Caco-2 (cell line): ENCODE results near the gene MIA2. TPM values are rescaled to one million over a fixed set of nuclear protein-coding genes. Genes with fewer than 3 reads are reported as not detected.
A peak's percentile ranks its signal among the peaks of the same experiment; 100 is the strongest.

Source experiments
- BruUV-seq: library from RNA; stranded (reverse); fragments of 400-500 nt; replicated peaks from 2 replicates; lab custom pipeline; 2021; lab: Mats Ljungman, UMichigan
- CTCF ChIA-PET: fragments of 300-600 bp; sonication (Branson Sonifier 250); formaldehyde crosslinking; loops from one replicate; lab custom pipeline; 2022; ENCODE audit warnings: antibody characterized with exemption; lab: Charles Lee
- POLR2A ChIA-PET: fragments of 300-600 bp; sonication (Branson Sonifier 250); formaldehyde crosslinking; loops from one replicate; lab custom pipeline; 2022; ENCODE audit warnings: antibody characterized with exemption; lab: Charles Lee
- DNase-seq, 2 experiments: peaks; one replicate each; pipeline versions ENCODE4 v3.0.0 to v3.0.0-alpha.2; 2020 to 2022
- H3K27me3 ChIP-seq: replicated peaks from 2 replicates; pipeline ENCODE4 v1.6.0; 2011; ENCODE audit warnings: low read length; ENCODE audit not compliant: control insufficient read depth, insufficient read depth
- H3K36me3 ChIP-seq: 2 replicates; pipeline ENCODE4 v1.5.1; 2011; ENCODE audit warnings: low read length; ENCODE audit not compliant: control insufficient read depth, insufficient read depth
- H3K4me1 ChIP-seq: fragments of 250-450 bp; sonication (Bioruptor Pico); 2 replicates; pipeline ENCODE4 v1.5.1; 2020; ENCODE audit warnings: mild to moderate bottlenecking
- H3K4me3 ChIP-seq: 2 replicates; pipeline ENCODE4 v1.5.1; 2011; ENCODE audit warnings: low read depth, mild to moderate bottlenecking, control low read depth, low read length
- H3K9me3 ChIP-seq: fragments of 250-450 bp; sonication (Bioruptor Pico); 2 replicates; pipeline ENCODE4 v1.5.1; 2020; ENCODE audit warnings: mild to moderate bottlenecking, moderate library complexity
- H3K27ac Mint-ChIP-seq: one replicate; pipeline ENCODE4 v1.8.0; 2022; ENCODE audit warnings: mixed read lengths; ENCODE audit not compliant: unreplicated experiment
- H3K27me3 Mint-ChIP-seq: one replicate; pipeline ENCODE4 v1.8.0; 2022; ENCODE audit warnings: mixed read lengths; ENCODE audit not compliant: insufficient read depth, unreplicated experiment
- H3K36me3 Mint-ChIP-seq: one replicate; pipeline ENCODE4 v1.8.0; 2022; ENCODE audit warnings: mild to moderate bottlenecking, mixed read lengths; ENCODE audit not compliant: insufficient read depth, unreplicated experiment
- H3K4me1 Mint-ChIP-seq: one replicate; pipeline ENCODE4 v1.8.0; 2022; ENCODE audit warnings: low read depth, mixed read lengths; ENCODE audit not compliant: unreplicated experiment
- H3K4me3 Mint-ChIP-seq: one replicate; pipeline ENCODE4 v1.8.0; 2022; ENCODE audit warnings: mild to moderate bottlenecking, moderate library complexity, mixed read lengths; ENCODE audit not compliant: unreplicated experiment
- H3K9me3 Mint-ChIP-seq: one replicate; pipeline ENCODE4 v1.8.0; 2022; ENCODE audit warnings: mixed read lengths; ENCODE audit not compliant: unreplicated experiment
- CTCF ChIP-seq, 2 experiments: fragments of 200-600 bp in 1 of 2; IDR thresholded peaks; 1 replicate in 1 of 2; 2 replicates in 1 of 2; pipeline versions ENCODE4 v1.5.1 to v1.8.0; 2011 to 2022; ENCODE audit warnings: antibody characterized with exemption in 1 of 2, control low read depth in 1 of 2, inconsistent platforms in 1 of 2, low read depth in 1 of 2, low read length in 1 of 2, mild to moderate bottlenecking in 1 of 2, moderate library complexity in 1 of 2; ENCODE audit not compliant: insufficient read depth in 1 of 2, severe bottlenecking in 1 of 2, unreplicated experiment in 1 of 2
- intact Hi-C: fragments of 100-400 bp; cut with micrococcal nuclease; formaldehyde crosslinking; loops from one replicate; pipeline ENCODE4 v1.10.0; 2022; ENCODE audit not compliant: unreplicated experiment
- total RNA-seq: library from RNA; stranded (reverse); gene quantifications from 2 replicates; pipeline ENCODE4 v1.2.3, GENCODE V29; 2022

Gene MIA2
- total RNA-seq, 1 experiment from 2014 or later, result 71.5 TPM

GRCh38 chr14:39266525-39266870 is 32.8 kb downstream of the MIA2 start:
- H3K4me3 Mint-ChIP-seq, result peak overlapping the region; percentile 95
- DNase-seq, result peak; percentile 86 to 90

GRCh38 chr14:39266871-39267607 is 33.3 kb downstream of the MIA2 start:
- intact Hi-C loops, result loop anchor here (1.0 to 2.0 kb wide), 5 partner anchors 9 to 164 kb away; partner anchors contain the start of genes MIA2, PNN and SEC23A
- Histone ChIP-seq H3K9me3 (peaks cover 15% of the 10 kb centered on the region), H3K27me3 (no peaks in the 10 kb centered on the region), H3K4me1 (peaks cover 22% of the 10 kb centered on the region), H3K36me3 (no peaks in the 10 kb centered on the region), H3K4me3 (peak overlapping the region; percentile 57)
- H3K27ac Mint-ChIP-seq, result peak overlapping the region; percentile 98
- peaks cover 13% of the 10 kb centered on the region for H3K4me1 Mint-ChIP-seq
- no peak for TF ChIP-seq CTCF (IDR thresholded peaks at IDR 0.05; ENCODE audit: insufficient read depth in 1 of 2, low read depth in 1 of 2, low read length in 1 of 2, severe bottlenecking in 1 of 2, unreplicated experiment in 1 of 2)
- ChIA-PET CTCF (no interaction called here), POLR2A (interaction anchor here (1.0 to 1.7 kb wide), 5 partner anchors 16 to 164 kb away, joined by 3 to 7 read pairs (median 6); partner anchors contain the start of genes PNN, SEC23A and TRAPPC6B)
- peaks cover 10% of the 10 kb centered on the region for H3K9me3 Mint-ChIP-seq
- no peaks in the 10 kb centered on the region for H3K27me3 Mint-ChIP-seq
- peak overlapping the region; percentile 95 for H3K4me3 Mint-ChIP-seq
- peaks cover 23% of the 10 kb centered on the region for H3K36me3 Mint-ChIP-seq
- BruUV-seq, result no TSS peak
- peak; percentile 85 to 86 for DNase-seq

More at GRCh38 chr14:39266525-39266870, 32.8 kb downstream of the MIA2 start:
- H3K27ac Mint-ChIP-seq, result peak overlapping the region; percentile 98
- Histone ChIP-seq H3K4me1 (peaks cover 22% of the 10 kb centered on the region), H3K27me3 (no peaks in the 10 kb centered on the region), H3K36me3 (no peaks in the 10 kb centered on the region), H3K4me3 (peak overlapping the region; percentile 57), H3K9me3 (peaks cover 9% of the 10 kb centered on the region)
- BruUV-seq, result no TSS peak
- ChIA-PET CTCF (no interaction called here), POLR2A (interaction anchor here (0.7 to 1.7 kb wide), 6 partner anchors 15 to 164 kb away, joined by 3 to 10 read pairs (median 4); partner anchors contain the start of genes PNN, SEC23A and TRAPPC6B)
- peaks cover 10% of the 10 kb centered on the region for H3K9me3 Mint-ChIP-seq
- H3K4me1 Mint-ChIP-seq, result peaks cover 13% of the 10 kb centered on the region
- H3K27me3 Mint-ChIP-seq, result no peaks in the 10 kb centered on the region
- intact Hi-C loops, result loop anchor here (1.0 to 2.0 kb wide), 3 partner anchors 8 to 164 kb away; partner anchors contain the start of gene SEC23A
- no peak for TF ChIP-seq CTCF (IDR thresholded peaks at IDR 0.05; ENCODE audit: insufficient read depth in 1 of 2, low read depth in 1 of 2, low read length in 1 of 2, severe bottlenecking in 1 of 2, unreplicated experiment in 1 of 2)
- peaks cover 18% of the 10 kb centered on the region for H3K36me3 Mint-ChIP-seq

GRCh38 chr14:39267608-39268005 is 33.9 kb downstream of the MIA2 start:
- Mint-ChIP-seq H3K9me3 (peaks cover 11% of the 10 kb centered on the region), H3K27me3 (no peaks in the 10 kb centered on the region), H3K4me1 (peaks cover 13% of the 10 kb centered on the region), H3K36me3 (peaks cover 23% of the 10 kb centered on the region), H3K27ac (peak overlapping the region; percentile 98), H3K4me3 (peak overlapping the region; percentile 95)
- no TSS peak for BruUV-seq
- Histone ChIP-seq H3K36me3 (no peaks in the 10 kb centered on the region; the same call in 1 of the 2 replicates), H3K9me3 (peaks cover 16% of the 10 kb centered on the region), H3K4me3 (peak overlapping the region; percentile 57), H3K27me3 (no peaks in the 10 kb centered on the region), H3K4me1 (peaks cover 22% of the 10 kb centered on the region)
- no peak for TF ChIP-seq CTCF (IDR thresholded peaks at IDR 0.05; ENCODE audit: insufficient read depth in 1 of 2, low read depth in 1 of 2, low read length in 1 of 2, severe bottlenecking in 1 of 2, unreplicated experiment in 1 of 2)
- CTCF ChIA-PET, result no interaction called here
- POLR2A ChIA-PET, result interaction anchor here (1.2 kb wide), 1 partner anchor 97 kb away, joined by 6 read pairs; the partner anchor contains the start of gene TRAPPC6B
- no peak for DNase-seq
- intact Hi-C loops, result loop anchor here (1.0 to 2.0 kb wide), 3 partner anchors 34 to 165 kb away; partner anchors contain the start of genes MIA2, PNN and SEC23A
